Measurements from ENCODE around the gene SPACA9. TPM values are rescaled to one million over a fixed set of nuclear protein-coding genes. Genes with fewer than 3 reads are reported as not detected.

SPACA9 gene
- total and polyA plus RNA-seq, 11 donors: 1.6 to 6.9 (median 4.6) TPM

- peaks cover 0 to 10% (median 0%) of the 10 kb centered on the region in 9 donors for H3K36me3 ChIP-seq
- 67 to 72% (median 70%) methylated on average over 7 of the region's 7 CpGs for WGBS, 4 donors
- H3K27me3 ChIP-seq: no peaks in the 10 kb centered on the region
- intact Hi-C loops (cut with DNase I): no loop called here
- TF ChIP-seq POLR2A (IDR thresholded peaks at IDR 0.05) (no peak), CTCF (IDR thresholded peaks at IDR 0.05) (no peak)
- H3K4me1 ChIP-seq: peaks cover 0 to 23% (median 5%) of the 10 kb centered on the region in 12 donors
- no peak overlapping the region for H3K4me3 ChIP-seq
- no peaks in the 10 kb centered on the region for H3K9me3 ChIP-seq
- H3K27ac ChIP-seq: peak overlapping the region in 3 of 12 donors; percentile 13 to 86 (median 15)
- ATAC-seq (no peak), DNase-seq (no peak)
Measured at GRCh38 chr9:132880324-132880661, 1.6 kb downstream of the SPACA9 start.

DNA sequence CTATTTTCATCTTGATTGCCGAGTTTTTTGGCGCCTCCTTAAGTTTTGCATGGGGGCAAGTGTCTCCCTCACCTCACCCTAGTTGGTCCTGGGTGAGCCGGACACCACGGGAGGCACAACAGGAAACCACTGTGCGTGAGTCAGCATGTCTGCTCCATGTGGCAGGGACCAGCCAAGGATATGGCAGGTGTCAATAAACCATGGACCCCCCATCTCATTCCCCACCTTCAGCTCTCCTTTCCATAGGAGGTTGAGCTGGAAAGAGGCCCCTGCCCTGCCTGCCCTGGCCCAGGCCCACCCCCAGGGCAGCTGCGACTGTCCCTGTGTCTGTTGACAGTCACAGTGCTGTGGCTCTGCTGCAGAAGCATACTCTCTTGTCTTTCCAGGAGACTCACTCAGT, 3.1 kb downstream of the SPACA9 start:
- H3K4me1 ChIP-seq: peaks cover 0 to 23% (median 5%) of the 10 kb centered on the region in 12 donors
- no peak for DNase-seq
- H3K27me3 ChIP-seq: no peaks in the 10 kb centered on the region
- no peaks in the 10 kb centered on the region for H3K9me3 ChIP-seq
- H3K4me3 ChIP-seq: no peak overlapping the region
- intact Hi-C loops (cut with DNase I): no loop called here
- H3K27ac ChIP-seq: no peak overlapping the region
- 72 to 81% (median 80%) methylated on average over 5 to 6 of the region's 6 CpGs for WGBS, 4 donors
- no peak for TF ChIP-seq CTCF (IDR thresholded peaks at IDR 0.05)
- TF ChIP-seq POLR2A (IDR thresholded peaks at IDR 0.05): no peak
- no peak for ATAC-seq
- H3K36me3 ChIP-seq: peaks cover 0 to 10% (median 0%) of the 10 kb centered on the region in 9 donors

GRCh38 chr9:132882616-132883015, 3.9 kb downstream of the SPACA9 start:
- Histone ChIP-seq H3K9me3 (no peaks in the 10 kb centered on the region), H3K4me1 (peaks cover 0 to 20% (median 3%) of the 10 kb centered on the region in 12 donors), H3K27ac (no peak overlapping the region), H3K27me3 (no peaks in the 10 kb centered on the region), H3K36me3 (peaks cover 0 to 10% (median 0%) of the 10 kb centered on the region in 9 donors), H3K4me3 (no peak overlapping the region)
- 77 to 86% (median 80%) methylated on average over 6 of the region's 6 CpGs for WGBS, 4 donors
- no peak for TF ChIP-seq POLR2A (IDR thresholded peaks at IDR 0.05)
- DNase-seq (no peak), ATAC-seq (no peak)
- intact Hi-C loops (cut with DNase I): no loop called here

DNA sequence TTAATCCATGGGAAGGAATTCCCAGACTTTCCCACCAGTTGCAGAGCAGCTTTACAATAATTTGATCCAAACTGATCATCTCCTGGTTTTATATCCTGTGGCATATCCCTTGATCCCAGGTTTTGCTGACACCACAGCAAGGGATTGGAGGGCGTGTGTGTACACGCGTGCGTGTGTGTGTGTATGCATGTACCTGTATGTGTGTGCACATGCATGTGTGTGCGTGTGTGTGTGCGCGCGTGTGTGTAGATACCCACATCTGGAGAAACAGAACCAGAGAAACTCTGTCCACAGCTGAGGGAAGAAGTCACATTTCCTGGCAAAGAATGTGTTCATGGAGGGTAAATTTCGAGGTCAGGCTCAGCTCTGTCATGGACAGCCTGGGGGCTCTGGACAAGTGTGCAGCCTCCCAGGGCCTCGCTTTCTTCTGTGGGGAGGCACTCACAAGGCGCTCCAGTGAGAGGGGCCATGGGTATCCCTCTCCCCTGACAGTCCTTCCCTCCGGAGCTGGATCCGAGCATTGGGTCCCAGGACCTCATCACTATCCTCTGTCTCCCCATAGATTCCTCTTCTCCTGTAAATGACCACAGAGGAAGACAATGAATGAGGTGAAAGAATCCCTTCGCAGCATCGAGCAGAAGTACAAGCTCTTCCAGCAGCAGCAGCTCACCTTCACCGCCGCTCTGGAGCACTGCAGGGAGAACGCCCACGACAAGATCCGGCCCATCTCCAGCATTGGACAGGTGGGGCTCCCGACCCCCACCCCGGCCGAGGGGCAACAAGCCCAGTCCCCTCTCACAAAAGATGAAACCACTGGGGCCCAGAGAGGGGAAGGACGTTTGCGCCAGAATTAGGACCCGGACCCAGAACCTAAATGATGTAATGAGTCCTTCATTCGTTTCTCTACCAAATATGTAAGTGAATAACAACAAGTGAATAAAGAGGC, 4.9 kb downstream of the SPACA9 start:
- Histone ChIP-seq H3K27ac (no peak overlapping the region), H3K4me3 (no peak overlapping the region), H3K4me1 (peaks cover 0 to 14% (median 0%) of the 10 kb centered on the region in 12 donors), H3K36me3 (peaks cover 0 to 18% (median 0%) of the 10 kb centered on the region in 9 donors), H3K27me3 (no peaks in the 10 kb centered on the region), H3K9me3 (no peaks in the 10 kb centered on the region)
- intact Hi-C loops (cut with DNase I): no loop called here
- TF ChIP-seq CTCF (IDR thresholded peaks at IDR 0.05): no peak
- TF ChIP-seq POLR2A (IDR thresholded peaks at IDR 0.05): no peak
- ATAC-seq (no peak), DNase-seq (no peak)
- 91 to 93% (median 92%) methylated on average over 24 to 27 of the region's 27 CpGs for WGBS, 4 donors
